Hepatic stellate cell (primary cell): Measurements from ENCODE around the gene RPS15A.
"Not testable (repeated sequence)": the region's sequence is repeated elsewhere in the genome, so short reads cannot be mapped to it uniquely, and the experiment has no call there.

Experiments used
- DNase-seq: peaks from one replicate; pipeline ENCODE4 v3.0.0; 2011; ENCODE audit warnings: low spot score

The RPS15A gene

GRCh38 chr16:18742870-18743269 lies 47.3 kb downstream of the RPS15A start:
- DNase-seq: not testable (repeated sequence)

DNA sequence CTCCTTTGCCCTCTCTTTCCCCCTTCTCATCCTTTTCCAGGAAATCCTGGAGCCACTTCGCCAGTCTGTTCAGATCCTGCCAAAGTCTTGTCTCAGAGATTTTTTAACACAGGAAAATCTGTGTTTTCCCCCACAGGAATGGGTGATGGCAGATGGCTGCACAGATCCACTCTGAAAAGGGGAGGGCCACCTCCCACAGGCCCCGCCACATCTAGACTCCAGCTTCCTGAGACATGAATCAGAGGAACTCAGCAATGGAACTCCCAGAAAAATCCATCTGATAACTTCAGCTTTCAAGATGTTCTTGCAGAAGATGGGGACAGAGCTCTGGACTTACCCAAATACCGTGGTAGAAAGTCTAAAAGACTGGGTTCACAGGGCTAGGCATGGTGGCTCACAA lies 50.1 kb downstream of the RPS15A start:
- not testable (repeated sequence) for DNase-seq

DNA sequence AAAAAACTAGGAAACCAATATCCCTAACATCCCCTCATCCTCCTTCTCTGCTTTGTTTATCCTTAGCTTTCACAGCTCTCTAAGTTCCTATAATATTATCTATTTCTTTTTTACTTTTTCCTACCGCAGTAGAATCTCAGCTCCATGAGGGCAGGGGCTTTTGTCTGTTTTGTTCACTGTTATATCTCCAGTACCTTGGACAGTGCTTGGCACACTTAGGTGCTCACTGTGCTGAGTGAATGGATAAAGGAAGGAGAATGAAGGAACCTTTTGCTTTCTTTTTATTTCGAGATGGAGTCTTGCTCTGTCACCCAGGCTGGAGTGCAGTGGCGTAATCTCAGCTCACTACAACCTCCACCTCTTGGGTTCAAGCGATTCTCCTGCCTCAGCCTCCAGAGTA lies 51.4 kb downstream of the RPS15A start:
- DNase-seq: not testable (repeated sequence)

- not testable (repeated sequence) for DNase-seq
Measured at GRCh38 chr16:18734279-18734678, 55.9 kb downstream of the RPS15A start.
